Measurements from ENCODE around the gene SET.

The SET gene

DNA sequence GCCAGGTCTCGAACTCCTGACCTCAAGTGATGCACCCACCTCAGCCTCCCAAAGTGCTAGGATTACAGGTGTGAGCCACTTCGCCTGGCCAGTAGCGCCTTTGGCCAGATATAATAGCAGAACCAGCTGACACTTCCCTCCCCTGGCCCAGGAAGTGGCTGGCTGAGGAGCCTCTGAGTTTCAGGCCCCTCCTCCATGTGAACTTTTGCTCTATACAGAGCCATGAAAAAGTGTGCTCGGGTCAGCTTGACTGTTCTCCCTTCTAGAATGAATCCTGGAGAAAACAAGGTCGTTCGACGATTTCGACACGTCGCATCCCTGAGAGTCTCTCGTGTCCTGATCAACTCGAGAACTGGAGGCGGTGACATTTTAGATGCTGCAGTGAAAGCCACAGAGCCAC is 43.6 kb downstream of the SET start:
- DNase-seq = no peak

DNA sequence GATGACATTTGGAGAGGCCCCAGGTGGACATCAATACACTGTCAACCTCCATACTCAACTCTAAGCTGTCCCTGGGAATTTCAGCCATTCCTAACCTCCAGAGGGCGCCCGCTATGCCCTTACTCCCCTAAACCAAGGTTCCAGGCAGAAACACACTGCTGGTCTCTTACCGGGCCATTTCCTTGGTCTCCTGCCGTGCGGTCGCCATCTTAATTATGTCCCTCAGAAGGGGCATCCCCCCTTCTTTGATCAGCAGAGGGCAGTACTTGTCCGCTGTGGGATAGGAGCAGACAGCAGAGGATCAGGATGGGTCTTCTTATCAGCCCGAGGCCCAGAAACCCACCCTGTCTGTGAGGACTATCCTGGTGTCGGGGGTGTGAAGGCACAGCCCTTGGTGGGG is 44.2 kb downstream of the SET start:
- DNase-seq = peak; percentile 65

DNA sequence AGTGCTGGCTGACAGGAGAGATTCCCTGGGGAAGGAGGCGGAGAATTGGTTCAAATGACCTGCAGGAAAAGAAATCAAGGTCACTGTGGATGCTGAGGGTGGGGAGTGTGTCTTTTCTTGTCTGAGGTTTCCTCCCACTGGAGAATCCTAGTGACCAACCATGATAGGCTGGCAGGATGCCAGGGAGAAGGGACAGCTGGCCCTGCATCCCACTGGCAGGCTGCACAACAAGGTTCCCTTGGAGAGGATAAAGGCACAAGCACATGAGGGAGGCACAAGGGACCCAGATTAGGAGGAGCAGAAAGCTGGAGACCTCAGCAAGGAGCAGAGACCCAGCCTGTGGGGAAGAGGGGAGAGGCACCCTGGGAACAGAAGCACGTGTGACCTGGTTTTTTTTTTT is 46.4 kb downstream of the SET start:
- DNase-seq = no peak

DNA sequence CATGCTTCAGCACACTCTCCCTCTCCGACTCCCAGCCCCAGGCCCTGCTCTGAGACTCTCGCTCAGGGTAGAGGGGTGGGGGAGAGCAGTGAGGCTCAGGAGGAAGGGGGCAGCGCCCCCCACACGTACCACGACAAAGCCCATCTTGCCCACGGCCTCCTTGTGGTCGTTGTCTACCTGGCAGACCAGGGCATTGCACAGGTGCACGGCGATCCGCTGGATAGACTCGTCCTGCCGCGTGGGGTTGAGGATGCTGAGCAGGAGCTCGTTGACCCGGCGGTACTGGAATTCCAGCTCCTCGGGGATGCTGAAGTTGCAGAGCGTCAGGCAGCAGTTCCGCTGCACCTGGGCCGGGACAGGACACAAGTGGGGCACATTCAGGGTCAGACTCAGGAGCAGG is 53.4 kb downstream of the SET start:
- DNase-seq = no peak

DNA sequence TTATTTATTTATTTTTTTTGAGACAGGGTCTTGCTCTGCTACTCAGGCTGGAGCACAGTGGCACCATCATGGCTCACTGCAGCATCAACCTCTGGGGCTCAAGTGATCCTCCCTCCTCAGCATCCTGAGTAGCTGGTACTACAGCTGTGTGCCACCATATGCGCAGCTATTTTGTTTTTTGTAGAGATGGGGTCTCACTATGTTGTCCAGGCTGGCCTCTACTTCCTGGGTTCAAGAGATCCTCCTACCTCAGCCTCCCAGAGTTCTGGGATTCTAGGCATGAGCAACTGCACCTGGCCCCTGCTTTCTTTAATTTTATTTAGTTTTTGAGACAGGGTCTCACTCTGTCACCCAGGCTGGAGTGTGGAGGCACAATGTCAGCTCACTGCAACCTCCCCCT is 54.4 kb downstream of the SET start:
- no peak for DNase-seq
